ENCODE data around the gene TMEM38A.
"Not testable (repeated sequence)": the region's sequence is repeated elsewhere in the genome, so short reads cannot be mapped to it uniquely, and the experiment has no call there.

GRCh38 chr19:16735650-16736266, 74.8 kb downstream of the TMEM38A start:
- TF ChIP-seq MGA (IDR thresholded peaks at IDR 0.05); CTCF (IDR thresholded peaks at IDR 0.05 in 2 of 3, conservative IDR thresholded peaks at IDR 0.05 in 1 of 3; ENCODE audit: insufficient read depth in 2 of 3, low read depth in 1 of 3, low read length in 3 of 3); NR3C1 (CRISPR knock-in tag; IDR thresholded peaks at IDR 0.05); SREBF2 (CRISPR knock-in tag; IDR thresholded peaks at IDR 0.05); MAZ (CRISPR knock-in tag; conservative IDR thresholded peaks at IDR 0.05 in 1 of 2, IDR thresholded peaks at IDR 0.05 in 1 of 2); POLR2G (IDR thresholded peaks at IDR 0.05; ENCODE audit: low read depth, low read length); SMAD4 (CRISPR knock-in tag; conservative IDR thresholded peaks at IDR 0.05); MEF2D (tag; conservative IDR thresholded peaks at IDR 0.05; ENCODE audit: low read depth); NR2C2 (CRISPR knock-in tag; IDR thresholded peaks at IDR 0.05); NR2C2 (tag; IDR thresholded peaks at IDR 0.05); POLR2AphosphoS5 (IDR thresholded peaks at IDR 0.05; ENCODE audit: control insufficient read depth, insufficient read depth, low read depth, low read length); ATF7 (IDR thresholded peaks at IDR 0.05); SP1 (CRISPR knock-in tag; IDR thresholded peaks at IDR 0.05); MYC (IDR thresholded peaks at IDR 0.05; ENCODE audit: low read depth, low read length); MYC (CRISPR knock-in tag; IDR thresholded peaks at IDR 0.05; ENCODE audit: borderline replicate concordance, low read depth); E2F5 (CRISPR knock-in tag; IDR thresholded peaks at IDR 0.05): not testable (repeated sequence)
